SK-N-SH (cell line): Measurements from ENCODE around the gene MIOX. TPM values are rescaled to one million over a fixed set of nuclear protein-coding genes. Genes with fewer than 3 reads are reported as not detected.
"Not testable (repeated sequence)": the region's sequence is repeated elsewhere in the genome, so short reads cannot be mapped to it uniquely, and the experiment has no call there.

Source experiments
- CTCF ChIA-PET: fragments of 300-600, 350-600 bp; formaldehyde crosslinking; extraction: SDS; loops from one replicate; lab custom pipeline; 2021; lab: Yijun Ruan, JAX
- POLR2A ChIA-PET: fragments of 350-600 bp; sonication (Branson Sonifier 250); formaldehyde crosslinking; extraction: SDS; loops from one replicate; lab custom pipeline; 2020; ENCODE audit warnings: antibody characterized with exemption, inconsistent platforms; lab: Yijun Ruan, JAX
- DNase-seq: peaks from one replicate; pipeline ENCODE4 v3.0.0; 2012
- H2AFZ ChIP-seq: fragments of 200-600 bp; sonication (generic); 2 replicates; pipeline ENCODE4 v1.8.1; 2016; ENCODE audit warnings: antibody characterized with exemption, mild to moderate bottlenecking, low read depth
- H3F3A ChIP-seq: fragments of 200-600 bp; sonication (generic); replicated peaks from 2 replicates; pipeline ENCODE3; 2016; ENCODE audit warnings: antibody characterized with exemption, mild to moderate bottlenecking; ENCODE audit not compliant: insufficient read depth
- H3K27ac ChIP-seq, 2 experiments: fragments of 200-500 bp in 1 of 2; fragments of 200-600 bp in 1 of 2; sonication (Bioruptor generic) in 1 of 2; sonication (generic), shearing (Covaris generic) in 1 of 2; 2 replicates each; pipeline versions ENCODE4 v1.5.1 to v1.6.1; 2014 to 2016; ENCODE audit warnings: low read depth in 2 of 2, inconsistent platforms in 1 of 2, low read length in 1 of 2, mild to moderate bottlenecking in 1 of 2, mixed read lengths in 1 of 2
- H3K27me3 ChIP-seq: fragments of 200-600 bp; sonication (generic), shearing (Covaris generic); 2 replicates; pipeline ENCODE4 v1.6.1; 2016; ENCODE audit warnings: mixed run types; ENCODE audit not compliant: insufficient read depth
- H3K36me3 ChIP-seq, 2 experiments: fragments of 200-500 bp in 1 of 2; fragments of 200-600 bp in 1 of 2; sonication (Bioruptor generic) in 1 of 2; sonication (generic) in 1 of 2; replicated peaks in 1 of 2; 2 replicates each; pipeline versions ENCODE3 to v1.5.1; 2014 to 2016; ENCODE audit warnings: low read length in 1 of 2, mild to moderate bottlenecking in 1 of 2; ENCODE audit not compliant: insufficient read depth in 2 of 2, control insufficient read depth in 1 of 2
- H3K4me1 ChIP-seq, 2 experiments: fragments of 200-500 bp in 1 of 2; fragments of 200-600 bp in 1 of 2; sonication (Bioruptor generic) in 1 of 2; sonication (generic), shearing (Covaris generic) in 1 of 2; 2 replicates each; pipeline versions ENCODE4 v1.5.1 to v1.6.1; 2014 to 2016; ENCODE audit warnings: low read depth in 1 of 2, low read length in 1 of 2, mixed run types in 1 of 2; ENCODE audit not compliant: insufficient read depth in 2 of 2, control insufficient read depth in 1 of 2
- H3K4me2 ChIP-seq: fragments of 200-600 bp; sonication (generic), shearing (Covaris generic); 2 replicates; pipeline ENCODE4 v1.6.1; 2017; ENCODE audit warnings: mixed run types
- H3K4me3 ChIP-seq, 2 experiments: fragments of 200-500 bp in 1 of 2; fragments of 200-600 bp in 1 of 2; sonication (Bioruptor generic) in 1 of 2; sonication (generic), shearing (Covaris generic) in 1 of 2; 2 replicates each; pipeline versions ENCODE4 v1.5.1 to v1.8.1; 2014 to 2016; ENCODE audit warnings: low read depth in 2 of 2, inconsistent platforms in 1 of 2, low read length in 1 of 2, mild to moderate bottlenecking in 1 of 2, mixed read lengths in 1 of 2, moderate library complexity in 1 of 2
- H3K79me2 ChIP-seq: fragments of 200-600 bp; sonication (generic); 2 replicates; pipeline ENCODE4 v1.8.1; 2017; ENCODE audit warnings: mild to moderate bottlenecking; ENCODE audit not compliant: insufficient read depth
- H3K9ac ChIP-seq: fragments of 200-600 bp; sonication (generic); 2 replicates; pipeline ENCODE4 v1.6.1; 2017; ENCODE audit warnings: mixed run types
- H3K9me2 ChIP-seq: fragments of 200-600 bp; sonication (generic); 2 replicates; pipeline ENCODE4 v1.6.1; 2017; ENCODE audit warnings: mixed run types
- H3K9me3 ChIP-seq: fragments of 200-600 bp; sonication (generic); 2 replicates; pipeline ENCODE4 v1.6.1; 2017; ENCODE audit warnings: mixed run types, mild to moderate bottlenecking, moderate library complexity
- H4K20me1 ChIP-seq: fragments of 200-600 bp; sonication (generic); 2 replicates; pipeline ENCODE4 v1.6.1; 2017; ENCODE audit warnings: mild to moderate bottlenecking, mixed run types; ENCODE audit not compliant: insufficient read depth
- ELF1 ChIP-seq: IDR thresholded peaks from 2 replicates; pipeline ENCODE4 v1.4.0; 2012
- FOXJ3 ChIP-seq: sonication (generic); formaldehyde crosslinking; IDR thresholded peaks from 2 replicates; pipeline ENCODE4 v1.5.1; 2020; ENCODE audit warnings: mild to moderate bottlenecking, missing genetic modification reagents
- GATA2 ChIP-seq: sonication (generic); formaldehyde crosslinking; IDR thresholded peaks from 2 replicates; pipeline ENCODE4 v1.5.0; 2020; ENCODE audit warnings: mild to moderate bottlenecking, missing genetic modification reagents
- JUND ChIP-seq: IDR thresholded peaks from 2 replicates; pipeline ENCODE4 v1.4.0; 2012
- MEF2A ChIP-seq: IDR thresholded peaks from 2 replicates; pipeline ENCODE4 v1.4.0; 2012; ENCODE audit warnings: low read depth, borderline replicate concordance
- NFIC ChIP-seq: IDR thresholded peaks from 2 replicates; pipeline ENCODE4 v1.4.0; 2012; ENCODE audit warnings: borderline replicate concordance
- POLR2AphosphoS5 ChIP-seq: IDR thresholded peaks from 2 replicates; pipeline ENCODE4 v1.6.1; 2012; ENCODE audit warnings: low read depth, low read length
- RAD21 ChIP-seq: IDR thresholded peaks from 2 replicates; pipeline ENCODE4 v1.6.1; 2012; ENCODE audit warnings: mild to moderate bottlenecking, low read length
- RCOR1 ChIP-seq: fragments of 150-350 bp; IDR thresholded peaks from 2 replicates; pipeline ENCODE4 v1.6.1; 2017; ENCODE audit warnings: antibody characterized with exemption, low read length
- RFX5 ChIP-seq: IDR thresholded peaks from 2 replicates; pipeline ENCODE4 v1.6.1; 2012; ENCODE audit warnings: mild to moderate bottlenecking, improper control_type of control experiment, low read length
- RXRA ChIP-seq: IDR thresholded peaks from 2 replicates; pipeline ENCODE4 v1.4.0; 2012; ENCODE audit warnings: low read depth, mild to moderate bottlenecking, borderline replicate concordance
- SIN3A ChIP-seq: IDR thresholded peaks from 2 replicates; pipeline ENCODE4 v1.6.1; 2012; ENCODE audit warnings: low read depth, mild to moderate bottlenecking, low read length, moderate library complexity, borderline replicate concordance
- SMC3 ChIP-seq: IDR thresholded peaks from 2 replicates; pipeline ENCODE4 v1.6.1; 2012; ENCODE audit warnings: low read depth, low read length, improper control_type of control experiment
- TAF1 ChIP-seq: IDR thresholded peaks from 2 replicates; pipeline ENCODE4 v1.6.1; 2012; ENCODE audit warnings: low read depth, mild to moderate bottlenecking, low read length, moderate library complexity, borderline replicate concordance
- TCF12 ChIP-seq: IDR thresholded peaks from 2 replicates; pipeline ENCODE4 v1.4.0; 2012
- TEAD4 ChIP-seq: IDR thresholded peaks from 2 replicates; pipeline ENCODE4 v1.4.0; 2012; ENCODE audit warnings: mild to moderate bottlenecking, borderline replicate concordance; ENCODE audit not compliant: insufficient read depth
- YY1 ChIP-seq: IDR thresholded peaks from 2 replicates; pipeline ENCODE4 v1.4.0; 2012; ENCODE audit warnings: low read depth, mild to moderate bottlenecking
- WGBS: methylation state at CpG from one replicate; pipeline ENCODE4 v1.1.6; 2017; ENCODE audit warnings: low lambda C conversion rate; 5-methylcytosine and 5-hydroxymethylcytosine counted together
- polyA plus RNA-seq, 3 experiments: library from polyadenylated mRNA; depleted of rRNA; stranded (reverse); fragments of >200 nt; gene quantifications; 2 replicates each; pipeline ENCODE4 v1.2.3, GENCODE V29; 2012
- TF ChIP-seq, protein P1 (sequence below): IDR thresholded peaks from 2 replicates; pipeline ENCODE4 v1.4.0; 2012; ENCODE audit warnings: low read depth
- TF ChIP-seq, protein P2 (sequence below): fragments of 150-350 bp; IDR thresholded peaks from 2 replicates; pipeline ENCODE4 v1.6.1; 2017; ENCODE audit warnings: antibody characterized with exemption, low read length, low read depth, borderline replicate concordance
- TF ChIP-seq, protein P3 (sequence below): IDR thresholded peaks from 2 replicates; pipeline ENCODE4 v1.4.0; 2012; ENCODE audit warnings: low read depth, borderline replicate concordance

Gene MIOX
- polyA plus RNA-seq, 1 of the 3 experiments (the other 2 are of a cell fraction): 0.05 TPM

DNA sequence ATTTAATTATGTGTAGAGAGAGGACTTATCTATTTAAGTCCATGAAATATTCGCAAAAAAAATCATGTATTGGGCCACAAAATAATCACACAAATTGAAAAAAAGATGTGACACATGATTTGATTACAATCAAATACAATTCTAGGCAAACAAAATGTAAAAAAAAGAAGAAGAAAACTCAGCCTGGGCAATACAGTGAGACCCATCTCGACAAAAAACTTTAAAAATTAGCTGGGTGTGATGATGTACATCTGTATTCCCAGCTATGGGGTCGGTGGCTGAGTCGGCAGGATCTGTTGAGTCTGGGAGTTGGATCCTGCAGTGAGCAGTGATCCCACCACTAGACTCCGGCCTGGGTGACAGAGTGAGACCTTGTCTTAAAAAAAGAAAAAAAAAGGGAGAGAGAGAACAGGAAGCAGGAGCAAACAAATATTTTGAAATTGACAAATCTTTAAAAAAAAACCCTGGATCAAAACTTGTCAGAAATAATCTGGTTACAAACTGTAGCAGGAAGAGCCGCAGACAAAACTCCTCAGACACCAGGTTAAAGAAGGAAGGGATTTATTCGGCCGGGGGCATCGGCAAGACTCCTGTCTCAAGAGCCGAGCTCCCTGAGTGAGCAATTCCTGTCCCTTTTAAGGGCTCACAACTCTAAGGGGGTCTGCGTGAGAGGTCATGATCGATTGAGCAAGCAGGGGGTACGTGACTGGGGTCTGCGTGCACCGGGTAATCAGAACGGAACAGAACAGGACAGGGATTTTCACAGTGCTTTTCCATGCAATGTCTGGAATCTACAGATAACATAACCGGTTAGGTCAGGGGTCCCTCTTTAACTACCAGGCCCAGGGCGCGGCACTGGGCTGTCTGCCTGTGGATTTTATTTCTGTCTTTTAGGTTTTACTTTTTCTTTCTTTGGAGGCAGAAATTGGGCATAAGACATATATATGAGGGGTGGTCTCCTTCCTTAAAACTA lies 46.5 kb downstream of the MIOX start:
- Histone ChIP-seq H3F3A (peaks cover 6% of the 10 kb centered on the region), H3K4me2 (no peak overlapping the region), H3K4me1 (peaks cover 0 to 9% of the 10 kb centered on the region in 2 experiments; a peak in 1 of 4 replicates), H4K20me1 (no peaks in the 10 kb centered on the region), H3K27me3 (no peaks in the 10 kb centered on the region), H3K36me3 (no peaks in the 10 kb centered on the region), H3K4me3 (no peak overlapping the region; a peak in 1 of 4 replicates), H3K9me3 (no peaks in the 10 kb centered on the region), H3K9ac (no peak overlapping the region), H3K27ac (no peak overlapping the region), H3K9me2 (no peaks in the 10 kb centered on the region), H3K79me2 (no peaks in the 10 kb centered on the region), H2AFZ (no peak overlapping the region)
- 93% methylated on average over 19 of the region's 19 CpGs for WGBS
- ChIA-PET CTCF (interaction anchor here (1.5 kb wide), 1 partner anchor 30 kb away, joined by 12 read pairs; the partner anchor contains the start of gene SYCE3), POLR2A (interaction anchor here (1.0 to 1.2 kb wide), 2 partner anchors 23 to 30 kb away, joined by 3 to 8 read pairs; partner anchors contain the start of gene SYCE3)
- TF ChIP-seq MEF2A (no peak), TAF1 (no peak), TCF12 (no peak), FOXJ3 (CRISPR knock-in tag) (no peak), RAD21 (no peak), RCOR1 (no peak), TEAD4 (no peak), SIN3A (no peak), RFX5 (no peak), YY1 (no peak), NFIC (no peak), SMC3 (no peak), POLR2AphosphoS5 (no peak), ELF1 (no peak), JUND (no peak), RXRA (no peak), GATA2 (CRISPR knock-in tag) (no peak)
- TF ChIP-seq, protein P1, sequence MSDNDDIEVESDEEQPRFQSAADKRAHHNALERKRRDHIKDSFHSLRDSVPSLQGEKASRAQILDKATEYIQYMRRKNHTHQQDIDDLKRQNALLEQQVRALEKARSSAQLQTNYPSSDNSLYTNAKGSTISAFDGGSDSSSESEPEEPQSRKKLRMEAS: no peak
- TF ChIP-seq, protein P2, sequence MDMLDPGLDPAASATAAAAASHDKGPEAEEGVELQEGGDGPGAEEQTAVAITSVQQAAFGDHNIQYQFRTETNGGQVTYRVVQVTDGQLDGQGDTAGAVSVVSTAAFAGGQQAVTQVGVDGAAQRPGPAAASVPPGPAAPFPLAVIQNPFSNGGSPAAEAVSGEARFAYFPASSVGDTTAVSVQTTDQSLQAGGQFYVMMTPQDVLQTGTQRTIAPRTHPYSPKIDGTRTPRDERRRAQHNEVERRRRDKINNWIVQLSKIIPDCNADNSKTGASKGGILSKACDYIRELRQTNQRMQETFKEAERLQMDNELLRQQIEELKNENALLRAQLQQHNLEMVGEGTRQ: no peak
- TF ChIP-seq, protein P3, sequence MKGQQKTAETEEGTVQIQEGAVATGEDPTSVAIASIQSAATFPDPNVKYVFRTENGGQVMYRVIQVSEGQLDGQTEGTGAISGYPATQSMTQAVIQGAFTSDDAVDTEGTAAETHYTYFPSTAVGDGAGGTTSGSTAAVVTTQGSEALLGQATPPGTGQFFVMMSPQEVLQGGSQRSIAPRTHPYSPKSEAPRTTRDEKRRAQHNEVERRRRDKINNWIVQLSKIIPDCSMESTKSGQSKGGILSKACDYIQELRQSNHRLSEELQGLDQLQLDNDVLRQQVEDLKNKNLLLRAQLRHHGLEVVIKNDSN: no peak
- DNase-seq: no peak

DNA sequence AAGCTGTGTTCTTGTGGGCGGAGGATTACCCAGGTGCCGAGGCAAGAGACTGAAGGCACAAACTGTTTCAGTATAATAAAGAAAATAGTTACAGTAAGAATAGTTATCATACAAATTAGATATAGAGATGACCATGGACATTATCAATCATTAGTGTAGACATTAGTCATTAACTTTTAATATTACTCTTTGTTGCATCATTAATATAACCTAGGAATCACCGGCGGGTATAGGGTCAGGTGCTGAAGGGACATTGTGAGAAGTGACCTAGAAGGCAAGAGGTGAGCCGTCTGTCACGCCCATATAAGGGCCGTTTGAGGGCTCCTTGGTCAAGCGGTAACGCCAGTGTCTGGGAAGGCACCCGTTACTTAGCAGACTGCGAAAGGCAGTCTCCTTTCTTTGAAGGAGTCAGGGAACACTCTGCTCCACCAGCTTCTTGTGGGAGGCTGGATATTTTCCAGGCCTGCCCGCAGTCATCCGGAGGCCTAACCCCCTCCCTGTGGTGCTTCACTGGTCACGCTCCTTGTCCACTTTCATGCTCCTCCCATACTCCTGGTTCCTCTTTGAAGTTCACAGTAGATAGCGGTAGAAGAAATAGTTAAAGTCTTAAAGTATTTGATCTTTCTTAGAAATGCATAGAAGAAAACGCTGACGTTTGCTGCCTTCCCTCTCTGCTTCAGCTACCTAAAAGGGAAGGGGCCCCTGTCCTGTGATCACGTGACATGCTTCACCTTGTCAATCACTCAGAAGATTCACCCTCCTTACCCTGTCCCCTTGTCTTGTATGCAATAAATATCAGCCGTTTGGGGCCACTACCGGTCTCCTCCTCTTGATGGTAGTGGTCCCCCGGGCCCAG lies 47.4 kb downstream of the MIOX start:
- 89% methylated on average over 21 of the region's 21 CpGs for WGBS
- H3K9ac ChIP-seq, H2AFZ ChIP-seq, H4K20me1 ChIP-seq, H3F3A ChIP-seq, H3K27ac ChIP-seq, H3K4me3 ChIP-seq, H3K36me3 ChIP-seq, DNase-seq, H3K9me2 ChIP-seq, H3K27me3 ChIP-seq, H3K79me2 ChIP-seq, H3K4me1 ChIP-seq, POLR2A ChIA-PET, H3K9me3 ChIP-seq, H3K4me2 ChIP-seq: not testable (repeated sequence)
- CTCF ChIA-PET: interaction anchor here (1.5 to 2.6 kb wide), 3 partner anchors 8 to 29 kb away, joined by 4 to 14 read pairs (median 8); partner anchors contain the start of genes KLHDC7B, SCO2 and SYCE3
